ENCODE results near the gene NSG2.

DNA sequence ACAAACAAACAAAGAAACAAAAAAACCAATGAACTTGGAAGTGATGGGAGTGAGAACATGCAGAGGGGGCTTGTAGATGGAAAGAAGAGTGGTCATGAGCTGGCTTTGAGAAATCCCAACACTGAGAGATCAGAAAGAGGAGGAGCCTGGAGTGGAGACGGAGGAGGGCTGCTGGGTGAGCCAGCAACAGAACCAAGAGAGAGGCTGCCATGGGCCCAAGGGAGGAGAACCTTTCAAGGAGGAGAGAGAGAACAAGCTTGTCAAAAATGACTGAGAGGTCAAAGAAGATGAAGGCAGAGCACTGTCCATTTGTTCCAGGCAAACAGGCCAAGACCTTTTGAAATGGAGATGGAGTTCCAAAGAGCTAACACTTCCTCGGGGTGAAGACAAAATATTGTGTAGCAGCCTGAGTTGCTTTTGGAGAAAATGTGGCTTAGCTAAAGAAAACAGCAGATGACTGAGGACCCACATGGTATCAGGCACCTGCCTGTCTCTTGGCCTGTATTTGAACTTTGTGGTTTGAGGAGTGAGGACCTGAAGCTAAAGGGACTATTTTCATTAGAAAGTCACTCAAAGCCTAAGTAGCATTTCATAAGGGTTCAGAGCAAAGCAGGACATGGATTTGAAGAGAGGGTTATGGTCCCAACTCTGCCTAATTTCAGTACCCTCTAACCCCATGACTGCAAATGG lies 13.1 kb downstream of the NSG2 start:
- TF ChIP-seq EP300 (IDR thresholded peaks at IDR 0.05) (no peak), POLR2A (IDR thresholded peaks at IDR 0.05; ENCODE audit: low read depth) (no peak), POLR2AphosphoS5 (IDR thresholded peaks at IDR 0.05) (no peak)

Measured in esophagus muscularis mucosa (tissue), 3 donors.